K562 (cell line): ENCODE measurements around the gene LDAH. TPM values are rescaled to one million over a fixed set of nuclear protein-coding genes. Genes with fewer than 3 reads are reported as not detected.

Experiments
- ARHGAP35 ChIP-seq: fragments of 450-650 bp; IDR thresholded peaks from 2 replicates; pipeline ENCODE4 v1.6.1; 2018; ENCODE audit not compliant: partially characterized antibody
- ARID1B ChIP-seq: fragments of 450-650 bp; IDR thresholded peaks from 2 replicates; pipeline ENCODE4 v1.6.1; 2016; ENCODE audit warnings: antibody characterized with exemption, mild to moderate bottlenecking, inconsistent platforms
- BRD4 ChIP-seq: fragments of 200-600 bp; sonication (generic); IDR thresholded peaks from 2 replicates; pipeline ENCODE4 v1.6.1; 2017; ENCODE audit warnings: inconsistent platforms
- CBX5 ChIP-seq: IDR thresholded peaks from 2 replicates; pipeline ENCODE4 v1.6.1; 2014; ENCODE audit warnings: low read depth, borderline replicate concordance
- CEBPG ChIP-seq, 3 experiments: fragments of 200-800 bp in 1 of 3; sonication (Bioruptor generic) in 1 of 3; sonication (generic) in 1 of 3; formaldehyde crosslinking in 1 of 3; IDR thresholded peaks in 2 of 3; conservative IDR thresholded peaks in 1 of 3; 2 replicates each; pipeline versions ENCODE4 v1.6.1 to v1.8.0; 2016 to 2022; ENCODE audit warnings: missing compliant biosample characterization in 2 of 3, missing genetic modification characterization in 2 of 3, mild to moderate bottlenecking in 1 of 3, missing genetic modification reagents in 1 of 3
- DIDO1 ChIP-seq: fragments of 450-650 bp; IDR thresholded peaks from 2 replicates; pipeline ENCODE4 v1.6.1; 2016; ENCODE audit warnings: low read depth, missing biosample characterization, missing genetic modification characterization
- EHMT2 ChIP-seq: fragments of 450-650 bp; IDR thresholded peaks from 2 replicates; pipeline ENCODE4 v1.6.1; 2018; ENCODE audit warnings: antibody characterized with exemption
- HIVEP1 ChIP-seq: fragments of 250-450 bp; sonication (Bioruptor Pico); IDR thresholded peaks from 2 replicates; pipeline ENCODE4 v1.4.0; 2020; ENCODE audit warnings: mild to moderate bottlenecking
- HMG20B ChIP-seq: fragments of 250-450 bp; sonication (Bioruptor Pico); IDR thresholded peaks from 2 replicates; pipeline ENCODE4 v1.5.0; 2021; ENCODE audit warnings: mild to moderate bottlenecking
- HMGN3 ChIP-seq: IDR thresholded peaks from 2 replicates; pipeline ENCODE4 v1.6.1; 2011; ENCODE audit warnings: borderline replicate concordance, low read depth, mild to moderate bottlenecking, mixed read lengths, low read length; ENCODE audit not compliant: insufficient read length; ENCODE audit errors: extremely low read depth
- MAZ ChIP-seq, 2 experiments: fragments of 450-650 bp in 1 of 2; sonication (generic) in 1 of 2; formaldehyde crosslinking; IDR thresholded peaks in 1 of 2; conservative IDR thresholded peaks in 1 of 2; 2 replicates each; pipeline versions ENCODE4 v1.4.0 to v1.5.0; 2020; ENCODE audit warnings: mild to moderate bottlenecking in 1 of 2, missing genetic modification reagents in 1 of 2
- MYC ChIP-seq, 2 experiments: fragments of 250-450 bp in 1 of 2; sonication (Bioruptor Pico) in 1 of 2; IDR thresholded peaks; 2 replicates each; pipeline versions ENCODE4 v1.5.1 to v1.6.1; 2012 to 2021; ENCODE audit warnings: low read depth in 2 of 2, borderline replicate concordance in 1 of 2, improper control_type of control experiment in 1 of 2, low read length in 1 of 2, mild to moderate bottlenecking in 1 of 2, moderate library complexity in 1 of 2
- NFE2L1 ChIP-seq: fragments of 450-650 bp; IDR thresholded peaks from 2 replicates; pipeline ENCODE4 v1.6.1; 2016; ENCODE audit warnings: missing genetic modification characterization, low read depth, mild to moderate bottlenecking, missing compliant biosample characterization, moderate library complexity, borderline replicate concordance
- NFXL1 ChIP-seq: fragments of 450-650 bp; formaldehyde crosslinking; IDR thresholded peaks from 2 replicates; pipeline ENCODE4 v1.4.0; 2021; ENCODE audit warnings: mild to moderate bottlenecking
- NONO ChIP-seq, 2 experiments: fragments of 200-400 bp in 1 of 2; fragments of 450-650 bp in 1 of 2; formaldehyde crosslinking in 1 of 2; IDR thresholded peaks; 2 replicates each; pipeline ENCODE4 v1.6.1; 2017; ENCODE audit warnings: low read depth in 2 of 2, mild to moderate bottlenecking in 2 of 2, moderate library complexity in 2 of 2, low read length in 1 of 2
- PTTG1 ChIP-seq: fragments of 450-650 bp; IDR thresholded peaks from 2 replicates; pipeline ENCODE4 v1.6.1; 2016; ENCODE audit warnings: low read depth, mild to moderate bottlenecking, missing genetic modification characterization, missing compliant biosample characterization
- SMARCC2 ChIP-seq: fragments of 450-650 bp; IDR thresholded peaks from 2 replicates; pipeline ENCODE4 v1.6.1; 2017; ENCODE audit warnings: antibody characterized with exemption, moderate library complexity, mild to moderate bottlenecking, low read depth
- TEAD1 ChIP-seq, 2 experiments: fragments of 450-650 bp in 1 of 2; sonication (generic) in 1 of 2; formaldehyde crosslinking; IDR thresholded peaks; 2 replicates each; pipeline versions ENCODE4 v1.4.0 to v1.8.0; 2020 to 2022; ENCODE audit warnings: mild to moderate bottlenecking in 2 of 2, missing genetic modification reagents in 1 of 2
- TFAM ChIP-seq: fragments of 250-450 bp; sonication (Bioruptor Pico); conservative IDR thresholded peaks from 2 replicates; pipeline ENCODE4 v1.5.0; 2021; ENCODE audit warnings: mild to moderate bottlenecking, moderate library complexity
- ZNF143 ChIP-seq: sonication (generic); formaldehyde crosslinking; IDR thresholded peaks from 2 replicates; pipeline ENCODE4 v1.9.0; 2022; ENCODE audit warnings: mild to moderate bottlenecking, missing genetic modification reagents
- ZNF253 ChIP-seq: fragments of 250-450 bp; sonication (Bioruptor Pico); conservative IDR thresholded peaks from 2 replicates; pipeline ENCODE4 v1.6.1; 2021; ENCODE audit warnings: mild to moderate bottlenecking
- ZNF57 ChIP-seq: fragments of 450-650 bp; formaldehyde crosslinking; IDR thresholded peaks from 2 replicates; pipeline ENCODE4 v1.4.0; 2020; ENCODE audit warnings: mild to moderate bottlenecking, moderate library complexity
- ZNF699 ChIP-seq: fragments of 250-450 bp; sonication (Bioruptor Pico); IDR thresholded peaks from 2 replicates; pipeline ENCODE4 v1.8.0; 2021; ENCODE audit warnings: mild to moderate bottlenecking, moderate library complexity; ENCODE audit not compliant: insufficient replicate concordance
- ZSCAN29 ChIP-seq: fragments of 450-650 bp; IDR thresholded peaks from 2 replicates; pipeline ENCODE4 v1.6.1; 2017
- polyA plus RNA-seq, 8 experiments: library from polyadenylated mRNA; depleted of rRNA in 4 of 8; stranded (reverse) in 5 of 8; unstranded in 3 of 8; fragments of >200 nt; fragmentation: Nextera tagmentation in 2 of 8; fragmentation: Illumina TruSeq in 1 of 8; extraction: Ambion mirVana in 2 of 8; extraction: Trizol in 1 of 8; gene quantifications; 2 replicates each; pipeline versions ENCODE4 v1.2.1 to v1.2.3, GENCODE V29; 2011 to 2014; ENCODE audit warnings: inconsistent platforms in 1 of 8, missing spikeins in 1 of 8
- total RNA-seq, 7 experiments: library from RNA; depleted of rRNA in 6 of 7; stranded (reverse); fragments of >200 nt in 6 of 7; fragmentation: Illumina TruSeq in 2 of 7; extraction: Trizol in 2 of 7; gene quantifications; 2 replicates each; pipeline versions ENCODE4 v1.2.1 to v1.2.3, GENCODE V29; 2011 to 2021; ENCODE audit warnings: low replicate concordance in 1 of 7
- TF ChIP-seq, protein P1 (sequence below): sonication (generic); formaldehyde crosslinking; IDR thresholded peaks from 2 replicates; pipeline ENCODE4 v1.8.0; 2022; ENCODE audit warnings: missing genetic modification reagents, mild to moderate bottlenecking, moderate library complexity, borderline replicate concordance
- TF ChIP-seq, protein P2 (sequence below): sonication (generic); formaldehyde crosslinking; IDR thresholded peaks from 2 replicates; pipeline ENCODE4 v1.8.1; 2023; ENCODE audit warnings: mild to moderate bottlenecking, missing genetic modification reagents, moderate library complexity

LDAH gene
- total and polyA plus RNA-seq, 9 of the 15 experiments (the other 6 are each of a cell fraction or from before 2014, with no cell fraction given), result 22.3 to 60.1 (median 40.0) TPM

DNA sequence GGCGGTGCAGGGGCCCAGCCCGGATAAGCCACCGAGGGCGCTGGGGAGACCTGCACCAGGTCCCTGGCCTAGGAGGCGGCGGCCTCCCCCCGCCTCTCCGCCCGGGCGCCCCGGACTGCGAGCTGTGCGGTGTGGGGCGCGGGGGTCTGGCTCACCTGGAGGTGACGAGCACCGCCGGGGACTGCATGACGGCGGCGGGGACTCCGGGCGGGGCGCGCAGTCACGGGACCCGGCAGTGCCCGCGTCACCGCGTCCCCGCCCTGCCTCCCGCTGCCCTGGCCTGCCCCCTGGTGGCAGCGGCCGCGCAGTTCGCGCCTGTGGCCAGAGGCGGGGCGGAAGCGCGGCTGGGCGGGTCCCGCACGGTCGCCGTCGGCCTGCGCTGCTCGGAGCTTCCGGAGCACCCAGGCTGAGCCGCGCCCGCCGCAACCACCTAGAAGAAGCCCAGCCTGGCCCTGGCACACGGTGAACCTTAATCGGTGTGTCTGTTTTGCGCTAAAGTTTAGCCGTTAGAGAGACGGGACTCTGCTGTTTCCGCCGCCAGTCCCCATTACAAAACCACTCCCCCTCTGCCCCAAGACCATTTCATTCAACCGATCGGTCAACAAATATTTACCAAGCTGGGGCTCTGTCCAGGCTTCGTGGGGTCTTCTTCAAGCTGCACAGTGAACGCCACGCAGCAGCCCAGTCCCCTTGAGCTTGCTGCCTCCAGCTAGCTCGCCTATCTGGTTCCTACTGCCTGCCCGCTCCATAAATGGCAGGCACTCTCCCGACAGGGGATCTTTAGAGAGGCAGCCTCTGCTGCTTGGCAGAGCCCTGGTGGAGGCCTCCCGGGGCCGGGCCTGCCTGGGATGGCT lies 171.8 kb downstream of the LDAH start, which contains the start of gene HS1BP3 (continued):
- TF ChIP-seq NFE2L1 (tag), result no peak
- TF ChIP-seq ZNF253 (CRISPR knock-in tag), result no peak
- TF ChIP-seq NFXL1, result no peak
- no peak for TF ChIP-seq DIDO1 (tag)
- peak in 1 of 2 experiments; percentile 92; a peak in 2 of 4 replicates for TF ChIP-seq NONO (IDR thresholded peaks at IDR 0.05; ENCODE audit: low read depth in 2 of 2, low read length in 1 of 2)
- TF ChIP-seq TFAM, result no peak
- TF ChIP-seq ZSCAN29, result no peak
- TF ChIP-seq CEBPG (CRISPR knock-in tag; IDR thresholded peaks at IDR 0.05), result no peak
- TF ChIP-seq CEBPG (tag; conservative IDR thresholded peaks at IDR 0.05 in 1 of 2, IDR thresholded peaks at IDR 0.05 in 1 of 2), result no peak
- TF ChIP-seq ZNF699 (CRISPR knock-in tag), result no peak
- TF ChIP-seq HMG20B (CRISPR knock-in tag), result no peak
- TF ChIP-seq EHMT2, result no peak
- peak in 1 of 2 experiments; percentile 14; a peak in 1 of 4 replicates for TF ChIP-seq TEAD1 (CRISPR knock-in tag; IDR thresholded peaks at IDR 0.05)
- peak; percentile 81 to 98 for TF ChIP-seq MAZ (CRISPR knock-in tag; conservative IDR thresholded peaks at IDR 0.05 in 1 of 2, IDR thresholded peaks at IDR 0.05 in 1 of 2)
- TF ChIP-seq ARHGAP35, result no peak
- TF ChIP-seq, protein P1, sequence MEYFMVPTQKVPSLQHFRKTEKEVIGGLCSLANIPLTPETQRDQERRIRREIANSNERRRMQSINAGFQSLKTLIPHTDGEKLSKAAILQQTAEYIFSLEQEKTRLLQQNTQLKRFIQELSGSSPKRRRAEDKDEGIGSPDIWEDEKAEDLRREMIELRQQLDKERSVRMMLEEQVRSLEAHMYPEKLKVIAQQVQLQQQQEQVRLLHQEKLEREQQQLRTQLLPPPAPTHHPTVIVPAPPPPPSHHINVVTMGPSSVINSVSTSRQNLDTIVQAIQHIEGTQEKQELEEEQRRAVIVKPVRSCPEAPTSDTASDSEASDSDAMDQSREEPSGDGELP (CRISPR knock-in tag), result peak; percentile 40; the same call in 1 of the 2 replicates
- peak; percentile 54; the same call in 1 of the 2 replicates for TF ChIP-seq CBX5
- peak; percentile 87 for TF ChIP-seq HMGN3
- no peak for TF ChIP-seq ARID1B
- no peak for TF ChIP-seq ZNF57
- TF ChIP-seq SMARCC2, result no peak; the same call in 1 of the 2 replicates
- TF ChIP-seq BRD4, result no peak
- TF ChIP-seq PTTG1 (tag), result no peak
- TF ChIP-seq, protein P2, sequence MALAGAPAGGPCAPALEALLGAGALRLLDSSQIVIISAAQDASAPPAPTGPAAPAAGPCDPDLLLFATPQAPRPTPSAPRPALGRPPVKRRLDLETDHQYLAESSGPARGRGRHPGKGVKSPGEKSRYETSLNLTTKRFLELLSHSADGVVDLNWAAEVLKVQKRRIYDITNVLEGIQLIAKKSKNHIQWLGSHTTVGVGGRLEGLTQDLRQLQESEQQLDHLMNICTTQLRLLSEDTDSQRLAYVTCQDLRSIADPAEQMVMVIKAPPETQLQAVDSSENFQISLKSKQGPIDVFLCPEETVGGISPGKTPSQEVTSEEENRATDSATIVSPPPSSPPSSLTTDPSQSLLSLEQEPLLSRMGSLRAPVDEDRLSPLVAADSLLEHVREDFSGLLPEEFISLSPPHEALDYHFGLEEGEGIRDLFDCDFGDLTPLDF (CRISPR knock-in tag), result peak; percentile 50; the same call in 1 of the 2 replicates
- TF ChIP-seq HIVEP1 (CRISPR knock-in tag), result no peak
- TF ChIP-seq MYC (IDR thresholded peaks at IDR 0.05; ENCODE audit: low read depth, low read length), result peak; percentile 59
- no peak for TF ChIP-seq MYC (CRISPR knock-in tag; IDR thresholded peaks at IDR 0.05; ENCODE audit: borderline replicate concordance, low read depth)
- no peak for TF ChIP-seq ZNF143 (CRISPR knock-in tag)
